ENCODE data around the gene CTF1.
"Not testable (repeated sequence)": the region's sequence is repeated elsewhere in the genome, so short reads cannot be mapped to it uniquely, and the experiment has no call there.

Gene CTF1

DNA sequence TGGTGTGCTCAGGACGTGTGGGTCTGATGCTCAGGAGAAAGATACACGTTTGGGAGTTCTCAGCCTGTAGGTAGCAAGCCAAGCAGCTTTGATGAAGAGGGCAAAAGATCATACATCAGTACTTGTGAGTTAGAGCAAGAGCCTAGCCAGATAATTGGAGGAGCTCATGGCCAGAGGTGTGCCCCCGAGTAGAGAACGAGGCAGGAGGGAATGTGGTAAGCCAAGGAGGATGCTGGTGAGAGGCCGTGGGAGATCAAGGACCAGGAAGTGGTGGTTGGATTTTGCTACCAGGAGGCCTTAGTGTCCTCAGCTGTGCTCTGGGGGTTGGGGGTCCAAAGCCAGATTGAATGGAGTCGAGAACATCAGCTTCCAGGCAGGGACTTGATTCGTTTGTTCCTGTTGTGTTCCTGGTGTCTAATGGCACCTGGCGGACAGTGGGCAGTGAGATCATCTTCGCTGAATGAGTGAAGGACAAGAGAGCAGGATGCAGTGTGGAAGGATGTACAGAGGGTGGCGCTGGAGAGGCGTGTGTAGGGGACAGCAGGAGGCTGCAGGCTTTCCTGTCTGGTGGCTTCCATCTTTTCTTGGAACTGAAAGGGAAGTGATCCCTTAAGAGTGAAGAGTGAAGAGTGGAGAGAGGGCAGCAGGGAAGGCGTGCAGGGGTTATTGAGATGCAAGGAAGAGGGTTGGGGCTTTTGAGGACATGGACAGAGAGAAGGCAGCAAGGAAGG lies 38.6 kb downstream of the CTF1 start:
- peak; percentile 66 for DNase-seq

DNA sequence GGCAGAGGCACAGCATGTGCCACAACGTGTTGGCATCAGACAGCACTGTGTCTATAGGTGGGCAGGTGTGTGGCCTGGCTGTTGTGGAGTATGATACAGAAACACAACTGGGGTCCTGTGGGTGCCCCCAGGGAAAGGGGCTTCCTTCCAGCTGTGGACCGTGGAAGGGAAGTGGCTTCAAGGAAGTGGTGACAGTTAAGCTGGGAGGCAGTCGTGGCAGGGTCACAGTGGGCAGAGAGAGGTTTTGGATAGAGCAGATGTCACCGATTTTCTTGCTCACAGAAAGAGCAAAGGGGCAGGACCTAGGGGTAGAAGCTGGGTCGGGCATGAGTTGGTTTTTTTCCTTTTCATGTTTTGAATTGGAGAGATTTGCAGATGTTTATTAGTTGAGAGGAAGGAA lies 41.3 kb downstream of the CTF1 start:
- DNase-seq: no peak

DNA sequence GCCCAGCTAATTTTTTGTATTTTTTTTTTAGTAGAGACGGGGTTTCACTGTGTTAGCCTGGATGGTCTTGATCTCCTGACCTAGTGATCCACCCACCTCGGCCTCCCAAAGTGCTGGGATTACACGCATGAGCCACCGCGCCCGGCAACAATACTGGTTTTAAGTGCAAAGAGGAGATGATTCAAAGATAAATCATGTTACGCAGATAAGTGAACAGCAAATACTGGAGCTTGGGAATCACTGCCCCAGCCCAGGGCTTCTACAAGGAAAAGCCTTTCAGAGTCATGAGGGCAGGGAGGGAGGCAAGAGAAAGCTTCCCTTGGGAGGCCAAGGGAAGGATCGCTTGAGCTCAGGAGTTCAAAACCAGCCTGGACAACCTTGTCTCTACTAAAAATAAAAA lies 43.2 kb downstream of the CTF1 start:
- DNase-seq: not testable (repeated sequence)

DNA sequence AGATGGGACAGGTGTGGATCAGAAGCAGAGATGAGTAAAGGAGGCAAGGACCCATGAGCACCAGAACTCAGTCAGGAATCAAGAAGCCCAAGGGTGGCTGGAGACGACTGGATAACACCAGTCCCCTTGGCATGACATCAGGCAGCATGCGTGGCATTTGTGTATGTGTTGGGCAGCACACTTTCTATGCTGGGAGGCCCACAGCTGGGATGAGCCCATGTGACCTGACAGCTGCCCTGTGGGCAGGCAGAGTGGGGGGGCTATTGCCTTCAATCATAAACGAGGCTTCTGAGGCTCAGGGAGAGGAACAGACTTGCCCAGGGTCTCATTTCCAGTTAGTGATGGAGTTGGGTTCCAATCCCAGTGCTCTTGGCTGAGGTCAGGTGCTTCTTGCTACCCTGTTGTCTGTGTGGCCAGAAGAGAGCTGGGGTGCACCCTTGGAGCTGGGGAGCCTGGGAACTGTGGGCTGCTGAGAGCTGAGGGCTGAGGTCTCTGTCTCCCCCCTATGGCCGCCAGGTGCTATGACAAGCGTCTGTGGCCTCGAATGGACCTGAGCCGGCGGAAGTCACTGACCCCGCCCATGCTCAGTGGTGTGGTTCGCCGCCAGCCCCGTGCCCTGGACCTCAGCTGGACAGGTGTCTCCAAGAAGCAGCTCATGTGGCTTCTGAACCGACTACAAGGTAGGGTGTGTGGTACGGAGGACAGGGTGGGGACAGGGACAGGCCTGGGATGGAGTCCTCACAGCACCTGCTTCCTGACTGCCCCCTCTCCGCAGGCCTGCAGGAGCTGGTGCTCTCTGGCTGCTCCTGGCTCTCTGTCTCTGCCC lies 45.4 kb downstream of the CTF1 start:
- peak; percentile 74 for DNase-seq

DNA sequence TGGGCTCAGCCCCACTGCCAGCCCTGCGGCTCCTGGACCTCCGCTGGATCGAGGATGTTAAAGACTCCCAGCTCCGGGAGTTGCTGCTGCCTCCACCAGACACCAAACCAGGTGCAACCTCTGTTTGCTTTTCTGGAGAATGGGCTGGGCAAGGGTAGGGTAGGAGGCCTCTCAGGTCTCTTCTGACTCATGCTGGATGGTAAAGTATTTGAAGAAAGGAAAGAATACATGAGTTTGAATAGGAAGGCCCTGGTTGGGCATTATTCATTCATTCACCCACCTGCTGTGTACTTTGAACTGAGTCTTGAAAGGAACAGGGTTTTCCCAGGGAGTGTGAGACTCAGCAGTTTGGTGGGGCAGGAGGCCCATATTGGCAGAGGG lies 46.0 kb downstream of the CTF1 start:
- no peak for DNase-seq

DNA sequence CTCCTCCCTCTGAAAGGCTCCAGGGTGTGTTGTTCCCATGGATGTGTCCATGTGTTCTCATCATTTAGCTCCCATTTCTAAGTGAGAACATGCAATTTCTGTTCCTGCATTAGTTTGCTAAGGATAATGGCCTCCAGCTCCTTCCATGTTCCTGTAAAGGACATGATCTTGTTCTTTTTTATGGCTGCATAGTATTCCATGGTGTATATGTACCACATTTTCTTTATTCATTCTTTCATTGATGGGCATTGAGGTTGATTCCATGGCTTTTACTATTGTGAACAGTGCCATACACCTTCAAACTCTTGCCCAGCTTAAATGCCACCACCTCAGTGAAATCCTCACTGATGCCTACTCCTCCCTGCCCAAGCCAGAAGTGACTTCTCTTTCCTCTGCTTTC lies 47.9 kb downstream of the CTF1 start:
- DNase-seq: no peak

DNA sequence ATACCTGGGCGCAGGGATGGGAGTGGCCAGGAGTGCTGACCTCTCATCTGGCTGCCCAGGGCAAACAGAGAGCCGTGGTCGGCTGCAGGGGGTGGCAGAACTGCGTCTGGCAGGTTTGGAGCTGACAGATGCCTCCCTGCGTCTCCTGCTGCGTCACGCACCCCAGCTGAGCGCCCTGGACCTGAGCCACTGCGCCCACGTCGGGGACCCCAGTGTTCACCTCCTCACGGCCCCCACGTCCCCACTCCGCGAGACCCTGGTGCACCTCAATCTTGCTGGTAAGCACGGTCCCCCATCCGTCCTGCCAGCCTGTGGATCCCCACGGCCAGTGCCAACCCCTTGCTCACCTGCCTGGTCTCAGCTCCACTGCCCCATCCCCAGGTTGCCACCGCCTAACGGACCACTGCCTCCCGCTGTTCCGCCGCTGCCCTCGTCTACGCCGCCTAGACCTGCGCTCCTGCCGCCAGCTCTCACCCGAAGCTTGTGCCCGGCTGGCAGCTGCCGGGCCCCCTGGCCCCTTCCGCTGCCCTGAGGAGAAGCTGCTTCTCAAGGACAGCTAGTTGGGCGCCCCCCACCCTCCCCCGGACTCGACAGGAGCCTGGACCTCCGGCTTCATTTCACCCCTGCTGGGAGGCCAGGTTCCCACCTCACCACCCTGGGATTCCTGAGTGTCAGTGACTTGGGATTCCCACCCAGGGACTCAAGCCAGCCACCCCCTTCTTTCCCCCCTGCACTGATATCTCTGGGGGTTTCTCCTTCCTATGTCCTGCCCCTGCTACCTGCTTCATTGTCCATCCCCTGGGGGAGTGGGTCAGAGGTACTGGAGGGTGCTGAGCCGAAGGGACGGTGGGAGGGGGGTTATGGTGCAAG lies 50.5 kb downstream of the CTF1 start:
- DNase-seq: no peak

DNA sequence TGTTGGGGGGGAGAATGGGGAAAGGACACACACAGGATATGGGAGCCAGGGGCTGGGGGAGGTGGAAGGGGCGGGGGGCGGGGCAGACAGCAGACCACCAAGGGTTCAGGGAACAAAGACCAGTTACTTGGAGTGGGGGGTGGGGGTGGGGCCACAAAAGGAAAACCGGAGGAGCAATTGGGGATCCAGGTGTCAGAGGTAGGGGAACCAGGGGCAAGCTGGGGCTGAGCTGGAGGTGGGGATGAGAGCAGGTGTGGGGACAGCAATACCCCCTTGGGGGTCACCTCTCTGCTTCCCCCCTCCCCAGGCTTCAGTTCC lies 51.1 kb downstream of the CTF1 start:
- no peak for DNase-seq

DNA sequence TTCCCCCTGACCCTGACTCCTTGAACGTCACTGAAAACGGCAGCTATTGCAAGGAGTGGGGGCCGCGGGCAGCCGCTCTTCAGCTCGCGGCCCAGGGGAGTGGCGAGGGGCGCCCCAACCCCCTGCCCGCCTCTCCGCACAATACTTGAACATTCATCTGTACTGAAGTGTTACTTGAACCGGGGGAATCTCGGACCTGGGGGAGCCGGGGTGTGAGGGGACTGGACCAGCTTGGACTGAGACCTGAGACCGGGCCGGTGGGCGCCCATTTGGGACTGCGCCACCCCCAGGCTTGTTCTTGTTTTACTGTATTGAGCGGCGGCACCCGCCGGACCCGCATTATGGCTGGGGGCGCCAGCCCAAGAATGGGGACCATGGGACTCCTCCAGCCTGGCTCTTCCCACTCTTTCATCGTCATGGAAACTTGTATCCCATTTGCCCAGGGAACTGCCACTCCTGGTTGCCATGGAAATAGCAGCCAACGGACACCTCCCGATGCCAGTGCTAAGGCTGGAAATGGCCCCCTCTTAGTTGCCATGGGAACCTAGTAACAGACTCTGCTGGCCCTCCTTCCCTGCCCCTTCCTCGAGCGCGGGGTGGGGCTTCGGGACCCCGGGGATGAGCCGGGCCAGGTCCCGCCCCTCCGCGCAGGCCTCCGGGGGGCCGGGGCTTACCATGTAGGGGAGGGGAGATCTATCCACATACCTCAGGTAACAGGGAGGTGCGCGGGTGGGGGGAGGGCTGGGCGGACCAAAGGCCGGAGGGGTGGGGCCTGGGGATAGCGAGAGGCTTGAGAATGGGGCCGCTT lies 51.6 kb downstream of the CTF1 start:
- DNase-seq: peak; percentile 45

DNA sequence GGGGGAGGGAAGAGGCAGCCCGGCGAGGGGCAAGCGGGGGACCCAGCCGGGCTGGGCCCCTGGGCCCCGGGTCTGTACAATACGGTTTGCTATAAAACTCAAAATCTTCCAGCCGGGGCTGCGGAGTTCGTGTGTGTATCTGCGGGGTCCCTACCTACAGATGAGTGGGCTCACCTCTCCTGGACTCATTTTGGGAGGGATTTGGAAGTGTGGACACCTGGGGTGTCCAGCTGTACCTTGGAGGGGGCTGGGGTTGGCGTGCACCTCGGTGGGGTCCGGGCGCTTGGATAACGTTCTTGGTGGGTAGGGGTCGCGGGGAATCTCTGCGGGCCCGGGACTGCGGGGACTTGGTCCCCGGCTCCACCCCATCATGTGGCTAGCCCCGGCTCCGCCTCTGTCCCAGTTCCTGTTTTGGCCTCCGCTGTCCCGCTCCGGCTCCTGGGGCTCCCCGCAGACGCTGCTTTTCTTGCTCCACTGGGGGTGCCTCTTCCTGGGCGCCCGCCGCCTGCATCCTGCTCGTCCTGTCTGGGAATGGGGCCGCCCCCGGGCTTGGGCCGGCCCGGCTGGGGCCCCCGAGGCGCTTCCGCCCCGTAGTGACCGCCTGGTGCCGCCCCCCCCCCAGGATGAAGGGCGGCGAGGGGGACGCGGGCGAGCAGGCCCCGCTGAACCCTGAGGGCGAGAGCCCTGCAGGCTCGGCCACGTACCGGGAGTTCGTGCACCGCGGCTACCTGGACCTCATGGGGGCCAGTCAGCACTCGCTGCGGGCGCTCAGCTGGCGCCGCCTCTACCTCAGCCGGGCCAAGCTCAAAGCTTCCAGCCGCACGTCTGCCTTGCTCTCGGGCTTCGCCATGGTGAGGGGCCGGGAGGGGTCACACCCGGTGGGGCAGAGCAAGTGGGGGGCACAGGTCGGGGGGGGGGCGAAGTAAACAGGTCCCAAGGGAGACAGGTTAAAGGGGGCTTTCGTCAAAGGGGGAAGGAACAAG lies 52.5 kb downstream of the CTF1 start, which contains the start of gene ORAI3:
Gene ORAI3 (plus strand): TSS at position 402 of the 983 bp plus-strand sequence. CDS start 222 bp downstream, at position 624.
- DNase-seq: no peak

DNA sequence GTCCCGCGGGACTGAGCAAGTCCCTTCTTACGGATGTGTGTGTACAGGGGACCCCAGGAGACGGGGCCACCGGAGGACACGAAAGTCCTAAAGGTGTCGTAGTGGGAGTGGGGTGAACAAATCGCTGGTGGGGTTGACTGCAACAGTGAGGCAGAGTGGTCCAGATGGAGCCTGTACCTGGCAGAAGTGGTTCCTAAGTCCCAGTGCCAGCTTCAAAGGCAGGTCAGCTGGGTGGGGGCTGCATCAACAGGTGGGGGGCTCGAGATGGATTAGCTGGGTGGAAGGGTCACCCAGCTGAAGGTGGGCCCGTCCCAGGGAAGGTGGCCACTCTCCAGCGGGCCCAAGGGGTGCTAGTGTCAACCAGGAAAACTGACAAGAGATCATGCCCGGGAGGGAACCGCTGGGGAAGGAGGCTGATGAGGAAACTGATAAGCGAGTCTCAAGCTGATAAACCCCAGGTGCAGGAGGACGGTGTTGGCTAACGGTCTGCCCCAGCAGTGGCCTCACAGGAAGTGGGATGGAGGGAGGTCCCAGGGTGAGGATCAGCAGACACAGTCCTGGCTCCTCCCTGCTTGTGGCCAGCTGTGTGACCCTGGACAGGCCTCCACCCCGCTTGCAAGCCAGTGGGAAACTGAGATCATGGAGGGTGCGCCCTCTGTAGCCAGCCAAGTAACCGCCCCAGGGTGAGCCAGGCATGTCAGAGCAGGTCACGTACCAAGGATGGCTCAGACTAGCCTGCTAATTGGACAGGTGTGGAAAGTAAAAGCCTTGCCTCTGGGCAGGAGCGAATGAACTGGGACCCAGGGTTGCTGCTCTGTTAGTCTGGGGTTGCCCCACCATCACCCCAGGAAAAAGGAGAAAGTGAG lies 53.5 kb downstream of the CTF1 start:
- DNase-seq: peak; percentile 59

DNA sequence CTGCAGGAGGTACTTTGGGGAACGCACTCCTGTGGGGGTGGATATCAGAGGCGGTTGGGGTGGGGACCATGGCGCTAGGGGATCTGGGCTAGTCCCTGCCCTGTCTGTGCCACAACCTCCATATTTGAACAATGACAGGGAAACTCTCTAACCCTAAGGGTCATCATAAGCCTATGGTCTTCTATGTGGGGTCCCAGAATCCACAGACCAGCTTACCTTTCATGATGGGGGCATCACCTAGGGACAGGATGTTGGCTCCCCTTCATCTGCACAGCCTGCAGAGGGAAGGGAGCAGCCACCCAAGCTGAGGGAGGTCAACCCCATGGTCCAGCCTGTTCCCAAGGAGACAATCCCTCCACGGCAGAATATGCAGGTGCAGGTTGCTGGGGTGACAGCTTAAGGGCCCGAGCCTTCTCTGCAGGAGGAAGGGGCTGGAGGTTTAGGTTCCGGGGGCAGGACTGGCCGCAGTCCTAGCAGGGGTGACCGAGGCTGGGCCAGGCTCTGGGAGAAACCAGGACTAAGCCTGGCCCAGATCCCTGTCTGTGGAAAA lies 54.2 kb downstream of the CTF1 start:
- no peak for DNase-seq

DNA sequence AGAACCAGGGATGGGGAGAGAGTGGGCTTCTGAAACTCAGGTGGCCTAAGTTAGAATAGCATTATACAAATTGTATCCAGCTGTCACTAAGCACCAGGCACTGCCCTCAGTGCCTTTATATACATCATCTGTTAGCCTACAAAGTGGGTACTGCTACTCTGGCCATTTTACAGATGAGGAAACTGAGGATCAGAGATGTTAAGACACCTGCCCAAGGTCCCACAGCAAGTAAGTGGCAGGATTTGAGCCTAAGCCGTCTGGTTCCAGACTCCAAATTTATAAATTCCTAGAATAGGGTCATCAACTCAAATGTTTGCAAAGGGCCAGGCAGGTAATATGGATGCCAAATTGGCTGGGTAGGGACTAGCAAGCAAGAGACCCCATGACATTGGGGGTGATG lies 54.8 kb downstream of the CTF1 start:
- DNase-seq: no peak

DNA sequence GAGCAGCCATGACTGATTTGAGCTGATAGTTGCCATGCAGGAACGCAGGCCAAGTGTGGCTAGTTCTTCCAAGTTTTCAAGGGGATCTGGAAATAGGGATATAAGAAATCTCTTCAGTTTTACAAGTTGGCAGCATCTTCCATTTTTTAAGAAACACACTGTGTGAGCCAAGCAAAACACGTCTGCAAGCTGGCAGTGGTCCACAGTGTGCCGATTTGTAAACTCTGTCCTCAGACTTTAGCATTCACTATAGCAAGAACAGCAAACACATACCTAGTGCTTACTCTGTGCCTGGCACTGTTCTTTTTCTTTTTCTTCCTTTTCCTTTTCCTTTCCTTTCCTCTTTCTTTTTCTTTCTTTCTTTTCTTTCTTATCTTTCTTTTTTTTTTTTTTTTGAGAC lies 55.3 kb downstream of the CTF1 start:
- no peak for DNase-seq

DNA sequence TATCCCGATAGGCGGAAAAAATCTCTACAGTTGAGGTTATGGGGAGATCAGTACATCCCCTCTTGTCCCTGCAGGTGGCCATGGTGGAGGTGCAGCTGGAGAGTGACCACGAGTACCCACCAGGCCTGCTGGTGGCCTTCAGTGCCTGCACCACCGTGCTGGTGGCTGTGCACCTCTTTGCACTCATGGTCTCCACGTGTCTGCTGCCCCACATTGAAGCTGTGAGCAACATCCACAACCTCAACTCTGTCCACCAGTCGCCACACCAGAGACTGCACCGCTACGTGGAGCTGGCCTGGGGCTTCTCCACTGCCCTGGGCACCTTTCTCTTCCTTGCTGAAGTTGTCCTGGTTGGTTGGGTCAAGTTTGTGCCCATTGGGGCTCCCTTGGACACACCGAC lies 56.7 kb downstream of the CTF1 start:
- DNase-seq: no peak
